ENCODE measurements around the gene RBP4. TPM values are rescaled to one million over a fixed set of nuclear protein-coding genes. Genes with fewer than 3 reads are reported as not detected.
A peak's percentile ranks its signal among the peaks of the same experiment; 100 is the strongest.

RBP4 gene
- total RNA-seq, 1 donor from 2014 or later: 36.8 TPM

DNA sequence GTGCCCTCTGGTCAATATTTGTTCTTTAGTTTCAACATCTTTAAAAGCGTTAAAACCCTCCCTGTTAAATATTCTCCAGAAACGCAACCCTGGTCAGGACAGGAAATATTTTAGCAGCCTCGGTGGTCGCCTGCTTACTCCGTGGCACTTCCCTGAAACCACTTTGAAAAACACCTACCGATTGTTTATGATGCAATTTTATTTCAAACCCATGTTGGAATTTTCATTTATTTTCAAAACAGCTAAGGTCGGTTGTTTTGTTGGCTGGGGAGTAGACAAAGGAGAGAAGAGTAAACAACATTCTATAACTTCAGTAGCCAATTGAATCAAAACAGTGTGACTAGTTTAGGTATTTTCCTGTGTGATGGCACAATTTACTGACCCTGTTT is 733 bp upstream of the RBP4 start:
- intact Hi-C loops (cut with DNase I): no loop called here
- TF ChIP-seq, protein P1, sequence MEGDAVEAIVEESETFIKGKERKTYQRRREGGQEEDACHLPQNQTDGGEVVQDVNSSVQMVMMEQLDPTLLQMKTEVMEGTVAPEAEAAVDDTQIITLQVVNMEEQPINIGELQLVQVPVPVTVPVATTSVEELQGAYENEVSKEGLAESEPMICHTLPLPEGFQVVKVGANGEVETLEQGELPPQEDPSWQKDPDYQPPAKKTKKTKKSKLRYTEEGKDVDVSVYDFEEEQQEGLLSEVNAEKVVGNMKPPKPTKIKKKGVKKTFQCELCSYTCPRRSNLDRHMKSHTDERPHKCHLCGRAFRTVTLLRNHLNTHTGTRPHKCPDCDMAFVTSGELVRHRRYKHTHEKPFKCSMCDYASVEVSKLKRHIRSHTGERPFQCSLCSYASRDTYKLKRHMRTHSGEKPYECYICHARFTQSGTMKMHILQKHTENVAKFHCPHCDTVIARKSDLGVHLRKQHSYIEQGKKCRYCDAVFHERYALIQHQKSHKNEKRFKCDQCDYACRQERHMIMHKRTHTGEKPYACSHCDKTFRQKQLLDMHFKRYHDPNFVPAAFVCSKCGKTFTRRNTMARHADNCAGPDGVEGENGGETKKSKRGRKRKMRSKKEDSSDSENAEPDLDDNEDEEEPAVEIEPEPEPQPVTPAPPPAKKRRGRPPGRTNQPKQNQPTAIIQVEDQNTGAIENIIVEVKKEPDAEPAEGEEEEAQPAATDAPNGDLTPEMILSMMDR (IDR thresholded peaks at IDR 0.05): no peak
- TF ChIP-seq POLR2AphosphoS5 (IDR thresholded peaks at IDR 0.05; ENCODE audit: insufficient read depth in 1 of 2, low read depth in 1 of 2): no peak
- no peak for TF ChIP-seq POLR2A (IDR thresholded peaks at IDR 0.05)
- Histone ChIP-seq H3K36me3 (no peaks in the 10 kb centered on the region), H3K27ac (no peak overlapping the region), H3K4me3 (peak overlapping the region in 1 of 2 donors; percentile 32), H3K4me1 (peaks cover 12% of the 10 kb centered on the region), H3K9me3 (no peaks in the 10 kb centered on the region), H3K27me3 (no peaks in the 10 kb centered on the region)
- no peak for DNase-seq (ENCODE audit: extremely low spot score in 2 of 2)

DNA sequence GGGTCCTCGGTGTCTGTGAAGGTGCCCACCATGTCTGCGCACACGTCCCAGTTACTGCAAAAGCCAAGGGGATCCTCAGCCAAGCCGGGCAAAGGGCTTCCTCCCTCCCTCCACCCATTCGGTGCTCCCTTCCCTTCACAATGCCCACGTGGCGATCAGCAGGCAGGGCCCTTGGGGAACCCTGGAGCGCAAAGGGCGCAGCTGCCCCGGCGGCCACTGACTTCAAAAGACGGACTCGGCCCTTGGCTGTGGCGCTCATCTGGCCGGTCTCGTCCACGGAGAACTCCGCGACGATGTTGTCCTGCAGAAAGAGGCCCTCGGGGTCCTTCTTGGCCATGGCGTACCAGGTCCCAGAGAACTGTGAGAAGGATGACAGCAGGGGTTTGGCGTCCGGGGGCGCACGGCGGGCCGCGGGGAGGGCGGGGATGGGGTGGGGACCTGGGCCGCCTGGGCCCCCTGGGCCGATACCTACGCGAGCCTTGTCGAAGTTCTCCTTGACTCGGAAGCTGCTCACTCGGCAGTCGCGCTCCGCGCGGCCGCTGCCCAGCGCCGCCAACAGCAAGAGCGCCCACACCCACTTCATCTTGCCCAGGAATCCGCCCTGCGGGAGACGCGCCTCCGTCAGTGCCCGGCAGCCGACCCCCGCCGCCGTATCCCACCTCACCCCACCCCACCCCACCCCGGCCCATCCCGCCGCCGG is 439 bp downstream of the RBP4 start:
- Histone ChIP-seq H3K4me1 (peaks cover 12% of the 10 kb centered on the region), H3K27ac (no peak overlapping the region), H3K36me3 (no peaks in the 10 kb centered on the region), H3K27me3 (no peaks in the 10 kb centered on the region), H3K9me3 (no peaks in the 10 kb centered on the region), H3K4me3 (peak overlapping the region; percentile 32 to 49)
- DNase-seq (ENCODE audit: extremely low spot score in 2 of 2): peak; percentile 49 to 71
- TF ChIP-seq POLR2AphosphoS5 (IDR thresholded peaks at IDR 0.05; ENCODE audit: insufficient read depth in 1 of 2, low read depth in 1 of 2) (no peak), POLR2A (IDR thresholded peaks at IDR 0.05) (no peak)
- TF ChIP-seq, protein P1 (IDR thresholded peaks at IDR 0.05): no peak
- intact Hi-C loops (cut with DNase I): no loop called here

DNA sequence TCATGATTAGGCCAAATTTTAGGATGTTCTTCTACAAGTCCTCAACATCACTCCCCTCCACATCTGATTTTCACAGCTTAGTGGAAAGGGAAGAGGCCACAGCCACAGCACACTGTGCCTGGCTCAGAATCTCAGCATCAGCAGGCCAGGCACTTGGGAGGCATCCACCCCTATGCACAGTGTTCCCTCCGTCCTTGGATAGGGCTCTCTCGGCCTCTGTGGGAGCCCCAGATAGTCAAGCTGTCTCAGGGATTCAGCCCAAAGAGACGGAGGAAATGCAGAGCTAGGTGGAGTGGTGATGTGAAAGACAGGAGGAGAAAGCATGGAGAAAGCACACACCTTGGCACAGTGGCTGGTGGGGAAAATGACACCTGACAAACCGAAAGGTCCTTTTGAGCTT is 1.3 kb downstream of the RBP4 start:
- no peaks in the 10 kb centered on the region for H3K9me3 ChIP-seq
- H3K4me3 ChIP-seq: no peak overlapping the region
- H3K27ac ChIP-seq: no peak overlapping the region
- peak in 1 of 2 donors; percentile 70 for DNase-seq (ENCODE audit: extremely low spot score in 2 of 2)
- no peak for TF ChIP-seq POLR2A (IDR thresholded peaks at IDR 0.05)
- intact Hi-C loops (cut with DNase I): no loop called here
- peaks cover 12% of the 10 kb centered on the region for H3K4me1 ChIP-seq
- H3K27me3 ChIP-seq: no peaks in the 10 kb centered on the region
- H3K36me3 ChIP-seq: no peaks in the 10 kb centered on the region

DNA sequence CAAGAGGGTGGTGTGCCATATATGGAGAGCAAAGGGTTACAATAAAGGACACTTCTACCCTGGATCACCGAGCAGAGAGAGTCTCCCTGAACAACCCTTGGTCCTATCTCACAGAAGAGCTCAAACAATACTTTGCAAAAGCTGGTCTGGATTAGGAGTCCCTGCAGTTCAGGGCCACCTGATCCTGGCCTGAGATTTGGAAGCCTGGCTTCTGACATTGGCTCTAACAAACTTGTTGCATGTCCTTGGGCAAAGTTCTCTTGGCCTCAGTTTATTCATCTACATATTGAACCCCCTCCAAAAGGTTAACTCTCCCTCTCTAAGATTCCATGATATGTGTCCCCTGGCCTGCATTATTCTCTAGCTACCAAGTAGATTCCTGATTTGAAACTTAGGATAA is 1.7 kb downstream of the RBP4 start:
- DNase-seq (ENCODE audit: extremely low spot score in 2 of 2): peak in 1 of 2 donors; percentile 16
- intact Hi-C loops (cut with DNase I): no loop called here
- H3K27me3 ChIP-seq: no peaks in the 10 kb centered on the region

DNA sequence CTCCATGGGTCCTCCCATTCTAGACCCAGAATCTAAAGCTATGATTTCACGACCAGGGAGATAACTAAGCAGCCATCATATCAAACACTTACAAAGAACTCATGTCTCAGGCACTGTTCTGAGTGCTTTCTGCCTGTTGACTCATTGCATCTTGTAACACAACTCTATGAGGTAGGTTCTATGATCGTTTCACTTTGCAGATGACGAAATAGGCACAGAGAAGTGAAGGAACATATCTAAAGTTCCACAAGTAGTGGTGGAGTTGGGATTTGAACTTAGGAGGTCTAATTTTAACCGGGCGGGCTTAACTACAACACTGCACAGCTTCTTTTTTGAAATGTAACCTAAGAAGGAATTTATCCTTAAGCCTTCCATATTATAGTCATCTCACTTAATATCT is 2.9 kb downstream of the RBP4 start:
- no peaks in the 10 kb centered on the region for H3K36me3 ChIP-seq
- H3K4me3 ChIP-seq: no peak overlapping the region
- intact Hi-C loops (cut with DNase I): no loop called here
- TF ChIP-seq, protein P1 (IDR thresholded peaks at IDR 0.05): no peak
- TF ChIP-seq POLR2A (IDR thresholded peaks at IDR 0.05) (no peak), POLR2AphosphoS5 (IDR thresholded peaks at IDR 0.05; ENCODE audit: insufficient read depth in 1 of 2, low read depth in 1 of 2) (no peak)
- H3K4me1 ChIP-seq: peaks cover 12% of the 10 kb centered on the region
- H3K27me3 ChIP-seq: no peaks in the 10 kb centered on the region
- H3K9me3 ChIP-seq: no peaks in the 10 kb centered on the region
- no peak for DNase-seq (ENCODE audit: extremely low spot score in 2 of 2)
- no peak overlapping the region for H3K27ac ChIP-seq

More for the DNA sequence above, 1.7 kb downstream of the RBP4 start:
- no peak overlapping the region for H3K27ac ChIP-seq
- TF ChIP-seq POLR2AphosphoS5 (IDR thresholded peaks at IDR 0.05; ENCODE audit: insufficient read depth in 1 of 2, low read depth in 1 of 2) (no peak), POLR2A (IDR thresholded peaks at IDR 0.05) (no peak)
- TF ChIP-seq, protein P1 (IDR thresholded peaks at IDR 0.05): no peak
- no peaks in the 10 kb centered on the region for H3K9me3 ChIP-seq
- H3K4me3 ChIP-seq: no peak overlapping the region
- H3K4me1 ChIP-seq: peaks cover 12% of the 10 kb centered on the region
- no peaks in the 10 kb centered on the region for H3K36me3 ChIP-seq
